Measurements from ENCODE around the gene GPC5.

GRCh38 chr13:92452840-92453239 lies 1054.4 kb downstream of the GPC5 start:
- TF ChIP-seq ZNF280D (tag by site-specific recombination; IDR thresholded peaks at IDR 0.05): no peak
- no peak for TF ChIP-seq PRDM10 (tag by site-specific recombination; IDR thresholded peaks at IDR 0.05)
- TF ChIP-seq ZNF626 (tag by site-specific recombination; IDR thresholded peaks at IDR 0.05): no peak
- no peak for TF ChIP-seq ZNF544 (tag by site-specific recombination; IDR thresholded peaks at IDR 0.05)
- no peak for TF ChIP-seq CTCF (tag by site-specific recombination; IDR thresholded peaks at IDR 0.05)
- no peak for TF ChIP-seq ZBTB10 (tag by site-specific recombination; IDR thresholded peaks at IDR 0.05)
- TF ChIP-seq ZNF311 (tag by site-specific recombination; IDR thresholded peaks at IDR 0.05; ENCODE audit: borderline replicate concordance): no peak

Measured in HEK293 (cell line).